HepG2 (cell line): ENCODE measurements around the gene PLA2G4A.

Source experiments
- BHLHE40 ChIP-seq: IDR thresholded peaks from 2 replicates; pipeline ENCODE4 v1.6.1; 2011; ENCODE audit warnings: low read length, improper control_type of control experiment
- CEBPB ChIP-seq: IDR thresholded peaks from 2 replicates; pipeline ENCODE4 v1.6.1; 2011; ENCODE audit warnings: low read depth, low read length, improper control_type of control experiment, borderline replicate concordance
- CHD4 ChIP-seq: fragments of 200-600 bp; sonication (generic); IDR thresholded peaks from 2 replicates; pipeline ENCODE4 v1.7.0; 2017; ENCODE audit warnings: mild to moderate bottlenecking, low read length, borderline replicate concordance
- GABPB1 ChIP-seq: IDR thresholded peaks from 2 replicates; pipeline ENCODE4 v1.6.1; 2016; ENCODE audit warnings: mild to moderate bottlenecking, missing genetic modification reagents, moderate library complexity, missing compliant biosample characterization
- SRSF1 ChIP-seq: fragments of 200-400 bp; formaldehyde crosslinking; optimal IDR thresholded peaks from 2 replicates; pipeline ENCODE3; 2017; ENCODE audit warnings: mild to moderate bottlenecking, low read depth, low read length, moderate library complexity
- ZNF282 ChIP-seq: fragments of 450-650 bp; IDR thresholded peaks from 2 replicates; pipeline ENCODE4 v1.6.1; 2018; ENCODE audit not compliant: partially characterized antibody
- ZNF557 ChIP-seq: sonication (generic); formaldehyde crosslinking; IDR thresholded peaks from 2 replicates; pipeline ENCODE4 v1.4.0; 2020; ENCODE audit warnings: missing genetic modification reagents
- TF ChIP-seq, protein P1 (sequence below): sonication (generic); formaldehyde crosslinking; IDR thresholded peaks from 2 replicates; pipeline ENCODE4 v1.5.0; 2020; ENCODE audit warnings: mild to moderate bottlenecking, missing genetic modification reagents, moderate library complexity

DNA sequence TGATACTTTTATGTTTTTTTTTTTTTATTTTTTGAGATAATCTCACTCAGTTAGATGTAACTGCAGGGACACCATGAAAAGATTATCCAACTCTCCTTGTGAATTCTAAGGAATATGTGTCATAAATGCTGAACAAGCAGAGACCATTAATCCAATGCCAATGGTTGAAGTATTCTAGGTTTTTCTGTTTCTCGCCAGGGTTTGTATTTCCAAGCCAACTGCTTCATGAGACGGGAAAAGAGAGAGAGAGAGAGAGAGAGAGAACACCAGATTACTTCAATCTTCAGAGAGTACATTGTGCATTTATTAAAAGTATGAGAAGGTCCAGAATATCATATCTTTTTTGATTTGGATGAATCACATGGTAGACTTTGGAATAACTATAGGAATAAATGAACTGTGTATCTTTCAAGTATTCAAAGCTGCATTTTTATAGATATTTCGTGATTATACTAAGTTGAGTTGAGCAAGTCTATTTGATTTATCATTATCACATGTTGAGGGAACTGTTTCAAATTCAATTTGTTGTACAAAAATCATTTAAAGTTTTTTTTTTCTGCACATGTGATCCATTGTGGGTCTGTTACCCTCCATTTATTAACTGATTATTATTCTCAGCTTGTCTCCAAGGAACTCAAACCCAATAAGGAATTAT is 108.4 kb downstream of the PLA2G4A start:
- TF ChIP-seq SRSF1: no peak
- TF ChIP-seq BHLHE40: no peak
- TF ChIP-seq ZNF282: no peak
- no peak for TF ChIP-seq GABPB1 (CRISPR knock-in tag)
- TF ChIP-seq, protein P1, sequence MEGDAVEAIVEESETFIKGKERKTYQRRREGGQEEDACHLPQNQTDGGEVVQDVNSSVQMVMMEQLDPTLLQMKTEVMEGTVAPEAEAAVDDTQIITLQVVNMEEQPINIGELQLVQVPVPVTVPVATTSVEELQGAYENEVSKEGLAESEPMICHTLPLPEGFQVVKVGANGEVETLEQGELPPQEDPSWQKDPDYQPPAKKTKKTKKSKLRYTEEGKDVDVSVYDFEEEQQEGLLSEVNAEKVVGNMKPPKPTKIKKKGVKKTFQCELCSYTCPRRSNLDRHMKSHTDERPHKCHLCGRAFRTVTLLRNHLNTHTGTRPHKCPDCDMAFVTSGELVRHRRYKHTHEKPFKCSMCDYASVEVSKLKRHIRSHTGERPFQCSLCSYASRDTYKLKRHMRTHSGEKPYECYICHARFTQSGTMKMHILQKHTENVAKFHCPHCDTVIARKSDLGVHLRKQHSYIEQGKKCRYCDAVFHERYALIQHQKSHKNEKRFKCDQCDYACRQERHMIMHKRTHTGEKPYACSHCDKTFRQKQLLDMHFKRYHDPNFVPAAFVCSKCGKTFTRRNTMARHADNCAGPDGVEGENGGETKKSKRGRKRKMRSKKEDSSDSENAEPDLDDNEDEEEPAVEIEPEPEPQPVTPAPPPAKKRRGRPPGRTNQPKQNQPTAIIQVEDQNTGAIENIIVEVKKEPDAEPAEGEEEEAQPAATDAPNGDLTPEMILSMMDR (CRISPR knock-in tag): no peak
- TF ChIP-seq CHD4: no peak
- TF ChIP-seq ZNF557 (CRISPR knock-in tag): no peak
- no peak for TF ChIP-seq CEBPB
